HCT116 (cell line): ENCODE data around the gene RPH3AL. TPM values are rescaled to one million over a fixed set of nuclear protein-coding genes. Genes with fewer than 3 reads are reported as not detected.

Experiments
- ATAC-seq: fragments of 200-7000 bp; cut with Tn5 transposase; 2 replicates; pipeline ENCODE4 v1.9.1; 2020; ENCODE audit warnings: mild to moderate bottlenecking, moderate library complexity
- BruUV-seq: library from RNA; stranded (reverse); fragments of 400-500 nt; replicated peaks from 2 replicates; lab custom pipeline; 2021; lab: Mats Ljungman, UMichigan
- CTCF ChIA-PET: fragments of 300-600 bp; sonication (Branson Sonifier 250); formaldehyde crosslinking; loops from one replicate; lab custom pipeline; 2021; ENCODE audit warnings: antibody characterized with exemption; lab: Charles Lee
- POLR2A ChIA-PET: fragments of 300-600, 350-600 bp; sonication (Branson Sonifier 250); formaldehyde crosslinking; loops from one replicate; lab custom pipeline; 2021; ENCODE audit warnings: antibody characterized with exemption; lab: Charles Lee
- RAD21 ChIA-PET, 2 experiments: fragments of 300-600 bp; sonication (Branson Sonifier 250); formaldehyde crosslinking; loops; one replicate each; lab custom pipeline; 2023; ENCODE audit warnings: low total read pairs in 2 of 2; ENCODE audit not compliant: uncharacterized antibody in 2 of 2, unreplicated experiment in 2 of 2, low non-redundant PET in 1 of 2; lab: Charles Lee
- DNase-seq: peaks from one replicate; pipeline ENCODE4 v3.0.0-alpha.2; 2010; ENCODE audit warnings: low read depth, low spot score
- H2AFZ ChIP-seq: fragments of 200-600 bp; shearing (Covaris generic), sonication (generic); 2 replicates; pipeline ENCODE4 v1.6.1; 2017; ENCODE audit warnings: low read depth, mixed run types, mixed read lengths, antibody characterized with exemption, low read length; ENCODE audit not compliant: poor library complexity, severe bottlenecking
- H3K27ac ChIP-seq: 2 replicates; pipeline ENCODE4 v1.5.1; 2012; ENCODE audit warnings: low read depth, low read length
- H3K27me3 ChIP-seq: fragments of 200-600 bp; sonication (generic); 2 replicates; pipeline ENCODE4 v1.6.1; 2016; ENCODE audit warnings: mixed run types, low read length, mixed read lengths; ENCODE audit not compliant: insufficient read depth
- H3K36me3 ChIP-seq, 2 experiments: fragments of 200-500 bp in 1 of 2; fragments of 200-600 bp in 1 of 2; sonication (Bioruptor generic) in 1 of 2; sonication (generic) in 1 of 2; 2 replicates each; pipeline versions ENCODE4 v1.5.1 to v1.6.1; 2014 to 2016; ENCODE audit warnings: low read length in 2 of 2, inconsistent platforms in 1 of 2, mixed read lengths in 1 of 2, mixed run types in 1 of 2; ENCODE audit not compliant: insufficient read depth in 2 of 2, control insufficient read depth in 1 of 2
- H3K4me1 ChIP-seq, 2 experiments: fragments of 200-600 bp in 1 of 2; sonication (generic) in 1 of 2; 2 replicates each; pipeline versions ENCODE4 v1.5.1 to v1.6.1; 2012 to 2017; ENCODE audit warnings: low read length in 2 of 2, inconsistent platforms in 1 of 2, mild to moderate bottlenecking in 1 of 2, mixed read lengths in 1 of 2, mixed run types in 1 of 2, moderate library complexity in 1 of 2; ENCODE audit not compliant: insufficient read depth in 2 of 2, control insufficient read depth in 1 of 2
- H3K4me2 ChIP-seq: fragments of 200-600 bp; sonication (generic); 2 replicates; pipeline ENCODE4 v1.6.1; 2017; ENCODE audit warnings: mixed run types, low read length, mixed read lengths
- H3K4me3 ChIP-seq, 2 experiments: fragments of 200-600 bp in 1 of 2; sonication (generic) in 1 of 2; replicated peaks in 1 of 2; 2 replicates each; pipeline ENCODE4 v1.5.1; 2011 to 2016; ENCODE audit warnings: low read length in 2 of 2, control low read depth in 1 of 2, low read depth in 1 of 2, mild to moderate bottlenecking in 1 of 2, mixed read lengths in 1 of 2, mixed run types in 1 of 2
- H3K79me2 ChIP-seq: fragments of 200-600 bp; sonication (generic); 2 replicates; pipeline ENCODE4 v1.6.1; 2017; ENCODE audit warnings: mild to moderate bottlenecking, mixed run types, low read length, moderate library complexity, mixed read lengths; ENCODE audit not compliant: insufficient read depth
- H3K9ac ChIP-seq: fragments of 200-600 bp; sonication (generic); 2 replicates; pipeline ENCODE4 v1.6.1; 2016; ENCODE audit warnings: low read length, mixed read lengths
- H3K9me2 ChIP-seq: fragments of 200-600 bp; sonication (generic), shearing (Covaris generic); 2 replicates; pipeline ENCODE4 v1.6.1; 2017; ENCODE audit warnings: mixed run types, mild to moderate bottlenecking, moderate library complexity; ENCODE audit not compliant: insufficient read depth
- H3K9me3 ChIP-seq, 2 experiments: fragments of 200-500 bp in 1 of 2; fragments of 200-600 bp in 1 of 2; sonication (Bioruptor generic) in 1 of 2; sonication (generic) in 1 of 2; 2 replicates each; pipeline ENCODE4 v1.6.1; 2014 to 2017; ENCODE audit warnings: low read length in 2 of 2, mixed read lengths in 2 of 2, inconsistent platforms in 1 of 2, low read depth in 1 of 2, mild to moderate bottlenecking in 1 of 2, mixed run types in 1 of 2, moderate library complexity in 1 of 2; ENCODE audit not compliant: control insufficient read depth in 1 of 2, insufficient read depth in 1 of 2
- H4K20me1 ChIP-seq: fragments of 200-600 bp; sonication (generic), shearing (Covaris generic); 2 replicates; pipeline ENCODE4 v1.6.1; 2017; ENCODE audit warnings: mixed run types, mild to moderate bottlenecking, moderate library complexity; ENCODE audit not compliant: insufficient read depth
- CBX3 ChIP-seq: IDR thresholded peaks from 2 replicates; pipeline ENCODE4 v1.6.1; 2012; ENCODE audit warnings: low read depth
- CEBPB ChIP-seq: IDR thresholded peaks from 2 replicates; pipeline ENCODE4 v1.6.1; 2012; ENCODE audit warnings: low read depth
- EZH2 ChIP-seq: fragments of 200-600 bp; sonication (generic); IDR thresholded peaks from 2 replicates; pipeline ENCODE4 v1.6.1; 2017; ENCODE audit warnings: antibody characterized with exemption, mixed run types
- EZH2phosphoT487 ChIP-seq: fragments of 200-600 bp; IDR thresholded peaks from 2 replicates; pipeline ENCODE4 v1.6.1; 2018; ENCODE audit warnings: antibody characterized with exemption, borderline replicate concordance
- JUND ChIP-seq: IDR thresholded peaks from 2 replicates; pipeline ENCODE4 v1.6.1; 2012
- POLR2A ChIP-seq: IDR thresholded peaks from 2 replicates; pipeline ENCODE4 v1.7.0; 2011; ENCODE audit warnings: borderline replicate concordance; ENCODE audit not compliant: insufficient read depth, insufficient read length; ENCODE audit errors: extremely low read depth
- RAD21 ChIP-seq: IDR thresholded peaks from 2 replicates; pipeline ENCODE4 v1.6.1; 2012; ENCODE audit warnings: low read depth, mild to moderate bottlenecking
- SIN3A ChIP-seq: IDR thresholded peaks from 2 replicates; pipeline ENCODE4 v1.6.1; 2012; ENCODE audit warnings: low read depth
- SP1 ChIP-seq: IDR thresholded peaks from 2 replicates; pipeline ENCODE4 v1.6.1; 2012; ENCODE audit warnings: low read depth
- TCF7L2 ChIP-seq: IDR thresholded peaks from 2 replicates; pipeline ENCODE4 v1.7.0; 2011; ENCODE audit warnings: borderline replicate concordance, inconsistent platforms; ENCODE audit not compliant: insufficient read depth, insufficient read length; ENCODE audit errors: extremely low read depth
- YY1 ChIP-seq: IDR thresholded peaks from 2 replicates; pipeline ENCODE4 v1.6.1; 2011; ENCODE audit warnings: low read length, low read depth, moderate library complexity, mild to moderate bottlenecking; ENCODE audit not compliant: insufficient replicate concordance; ENCODE audit errors: extremely low read depth
- ZFX ChIP-seq: fragments of 450-650 bp; IDR thresholded peaks from 2 replicates; pipeline ENCODE4 v1.6.1; 2017
- ZNF274 ChIP-seq: fragments of 200-500 bp; sonication (Bioruptor generic); IDR thresholded peaks from 2 replicates; pipeline ENCODE4 v1.6.1; 2014; ENCODE audit warnings: mild to moderate bottlenecking, low read depth, low read length, inconsistent platforms
- intact Hi-C: fragments of 100-400 bp; cut with micrococcal nuclease; formaldehyde crosslinking; loops from 2 replicates; pipeline ENCODE4 v1.10.0; 2022
- total RNA-seq: library from RNA; stranded (reverse); gene quantifications from one replicate; pipeline ENCODE4 v1.2.1, GENCODE V29; 2021; ENCODE audit not compliant: unreplicated experiment
- TF ChIP-seq, protein P1 (sequence below): IDR thresholded peaks from 2 replicates; pipeline ENCODE4 v1.6.1; 2012; ENCODE audit warnings: low read depth

Gene RPH3AL
- total RNA-seq, 1 experiment from 2014 or later, result 17.0 TPM

DNA sequence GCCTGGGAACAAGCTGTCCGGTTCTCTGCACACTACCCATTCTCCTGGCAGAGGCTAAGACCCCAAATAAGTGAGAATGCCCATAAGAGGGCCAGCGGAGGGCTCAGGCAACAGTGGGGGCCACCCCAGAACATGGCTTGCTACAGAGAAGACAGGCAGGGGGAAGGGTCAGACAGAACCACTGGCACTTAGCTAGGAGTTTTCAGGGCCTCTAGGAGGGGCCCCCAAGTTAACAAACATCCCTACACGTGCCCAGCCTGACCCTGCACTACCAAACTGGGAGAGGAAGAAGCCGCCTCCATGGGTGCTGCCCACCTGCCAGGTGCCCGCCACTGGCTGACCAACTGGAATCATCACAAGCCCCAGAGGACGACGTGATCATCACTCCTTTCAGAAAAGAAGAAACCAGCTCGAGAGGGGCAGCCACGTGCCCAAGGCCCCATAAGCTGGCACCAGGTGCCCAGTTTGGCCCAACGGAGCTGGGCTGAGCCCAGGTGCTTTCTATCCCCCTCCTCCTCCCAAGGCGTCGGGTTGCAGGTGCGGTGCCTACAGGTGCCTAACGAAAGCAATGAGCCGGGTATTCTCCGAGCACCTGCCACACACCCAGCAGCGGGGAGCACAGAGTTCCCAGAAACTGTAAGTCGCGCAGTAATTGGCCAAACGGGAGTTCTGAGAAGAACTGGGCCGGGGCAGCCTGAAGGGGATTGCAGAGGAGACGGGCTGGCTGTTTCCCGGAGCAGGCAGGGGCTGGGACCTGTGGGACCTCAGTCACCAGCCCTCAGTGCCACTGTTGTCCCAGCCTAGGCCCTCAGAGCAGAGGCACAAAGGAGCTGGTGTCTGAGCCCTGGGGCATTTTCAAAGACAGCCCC is 13.2 kb downstream of the RPH3AL start:
- intact Hi-C loops, result no loop called here
- Histone ChIP-seq H4K20me1 (no peaks in the 10 kb centered on the region), H3K27ac (no peak overlapping the region), H2AFZ (no peak overlapping the region), H3K9me2 (no peaks in the 10 kb centered on the region), H3K79me2 (no peaks in the 10 kb centered on the region), H3K9ac (no peak overlapping the region), H3K36me3 (no peaks in the 10 kb centered on the region), H3K27me3 (no peaks in the 10 kb centered on the region), H3K9me3 (no peaks in the 10 kb centered on the region), H3K4me1 (no peaks in the 10 kb centered on the region), H3K4me3 (no peak overlapping the region), H3K4me2 (no peak overlapping the region)
- BruUV-seq, result no TSS peak
- POLR2A ChIA-PET, result no interaction called here
- CTCF ChIA-PET, result no interaction called here
- no peak for ATAC-seq
- RAD21 ChIA-PET, result no interaction called here
- DNase-seq, result no peak
- TF ChIP-seq ZNF274, result no peak
- no peak for TF ChIP-seq POLR2A

DNA sequence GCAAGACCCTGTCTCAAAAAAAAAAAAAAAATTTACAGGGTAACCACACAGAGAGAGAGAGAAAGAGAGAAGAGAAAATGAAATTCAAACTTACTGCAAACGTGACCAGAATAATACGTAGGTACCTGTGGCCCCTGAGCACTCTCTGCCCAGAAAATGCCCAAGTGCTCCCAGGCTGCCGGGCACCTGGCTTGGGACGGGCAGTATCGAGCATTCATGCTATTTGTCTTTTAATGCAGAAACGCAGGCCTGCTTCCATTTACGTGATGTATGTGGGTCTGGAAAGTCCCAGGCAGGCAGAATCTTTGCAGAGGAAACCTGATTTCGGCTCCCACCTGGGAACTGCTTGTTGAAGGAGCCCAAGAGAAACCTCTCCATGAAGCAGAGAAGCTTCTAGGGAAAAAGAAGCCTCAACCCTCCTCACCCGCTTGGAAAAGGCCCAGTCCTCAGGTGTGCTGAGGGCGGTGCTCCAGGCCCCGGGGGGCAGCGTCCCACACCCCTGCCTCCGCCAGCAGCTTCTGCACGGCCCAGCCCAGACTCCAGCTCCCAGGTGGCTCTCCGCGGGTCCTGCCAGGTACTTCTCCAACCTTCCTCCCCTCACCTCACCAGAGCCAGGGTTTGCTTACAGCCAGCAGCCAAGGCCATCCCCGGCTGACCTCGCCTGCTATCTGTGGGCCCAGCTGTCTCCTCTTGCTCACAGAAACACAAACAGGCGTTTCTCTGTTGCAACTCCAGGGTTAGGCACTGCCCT is 14.0 kb downstream of the RPH3AL start:
- intact Hi-C loops, result no loop called here
- TF ChIP-seq, protein P1, sequence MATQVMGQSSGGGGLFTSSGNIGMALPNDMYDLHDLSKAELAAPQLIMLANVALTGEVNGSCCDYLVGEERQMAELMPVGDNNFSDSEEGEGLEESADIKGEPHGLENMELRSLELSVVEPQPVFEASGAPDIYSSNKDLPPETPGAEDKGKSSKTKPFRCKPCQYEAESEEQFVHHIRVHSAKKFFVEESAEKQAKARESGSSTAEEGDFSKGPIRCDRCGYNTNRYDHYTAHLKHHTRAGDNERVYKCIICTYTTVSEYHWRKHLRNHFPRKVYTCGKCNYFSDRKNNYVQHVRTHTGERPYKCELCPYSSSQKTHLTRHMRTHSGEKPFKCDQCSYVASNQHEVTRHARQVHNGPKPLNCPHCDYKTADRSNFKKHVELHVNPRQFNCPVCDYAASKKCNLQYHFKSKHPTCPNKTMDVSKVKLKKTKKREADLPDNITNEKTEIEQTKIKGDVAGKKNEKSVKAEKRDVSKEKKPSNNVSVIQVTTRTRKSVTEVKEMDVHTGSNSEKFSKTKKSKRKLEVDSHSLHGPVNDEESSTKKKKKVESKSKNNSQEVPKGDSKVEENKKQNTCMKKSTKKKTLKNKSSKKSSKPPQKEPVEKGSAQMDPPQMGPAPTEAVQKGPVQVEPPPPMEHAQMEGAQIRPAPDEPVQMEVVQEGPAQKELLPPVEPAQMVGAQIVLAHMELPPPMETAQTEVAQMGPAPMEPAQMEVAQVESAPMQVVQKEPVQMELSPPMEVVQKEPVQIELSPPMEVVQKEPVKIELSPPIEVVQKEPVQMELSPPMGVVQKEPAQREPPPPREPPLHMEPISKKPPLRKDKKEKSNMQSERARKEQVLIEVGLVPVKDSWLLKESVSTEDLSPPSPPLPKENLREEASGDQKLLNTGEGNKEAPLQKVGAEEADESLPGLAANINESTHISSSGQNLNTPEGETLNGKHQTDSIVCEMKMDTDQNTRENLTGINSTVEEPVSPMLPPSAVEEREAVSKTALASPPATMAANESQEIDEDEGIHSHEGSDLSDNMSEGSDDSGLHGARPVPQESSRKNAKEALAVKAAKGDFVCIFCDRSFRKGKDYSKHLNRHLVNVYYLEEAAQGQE, result no peak
- no peak for TF ChIP-seq ZFX
- no peak for TF ChIP-seq RAD21
- no peak for TF ChIP-seq CBX3
- TF ChIP-seq SP1, result no peak
- TF ChIP-seq ZNF274, result no peak
- no peak for TF ChIP-seq YY1
- TF ChIP-seq JUND, result no peak
- no peak for TF ChIP-seq TCF7L2
- no peak for TF ChIP-seq POLR2A
- no peak for TF ChIP-seq SIN3A
- no peak for TF ChIP-seq EZH2
- TF ChIP-seq EZH2phosphoT487, result no peak
- no peak for TF ChIP-seq CEBPB
- no peaks in the 10 kb centered on the region for H3K4me1 ChIP-seq
- H4K20me1 ChIP-seq, result no peaks in the 10 kb centered on the region
- H3K4me2 ChIP-seq, result no peak overlapping the region
- no peak overlapping the region for H2AFZ ChIP-seq
- H3K79me2 ChIP-seq, result no peaks in the 10 kb centered on the region
- no peak for ATAC-seq
- RAD21 ChIA-PET, result no interaction called here
- H3K27me3 ChIP-seq, result no peaks in the 10 kb centered on the region
- no peak for DNase-seq
- no TSS peak for BruUV-seq
- no peak overlapping the region for H3K27ac ChIP-seq
- H3K9me2 ChIP-seq, result no peaks in the 10 kb centered on the region
- H3K36me3 ChIP-seq, result no peaks in the 10 kb centered on the region
- no peak overlapping the region for H3K4me3 ChIP-seq
- CTCF ChIA-PET, result no interaction called here
- no peak overlapping the region for H3K9ac ChIP-seq
- POLR2A ChIA-PET, result no interaction called here
- no peaks in the 10 kb centered on the region for H3K9me3 ChIP-seq
